ENCODE data around the gene TMEM176A. TPM values are rescaled to one million over a fixed set of nuclear protein-coding genes. Genes with fewer than 3 reads are reported as not detected.
"Not testable (repeated sequence)": the region's sequence is repeated elsewhere in the genome, so short reads cannot be mapped to it uniquely, and the experiment has no call there.

Gene TMEM176A
- total and polyA plus RNA-seq, 4 experiments from 2014 or later = 0.26 to 2.6 (median 1.1) TPM; not detected in 1

DNA sequence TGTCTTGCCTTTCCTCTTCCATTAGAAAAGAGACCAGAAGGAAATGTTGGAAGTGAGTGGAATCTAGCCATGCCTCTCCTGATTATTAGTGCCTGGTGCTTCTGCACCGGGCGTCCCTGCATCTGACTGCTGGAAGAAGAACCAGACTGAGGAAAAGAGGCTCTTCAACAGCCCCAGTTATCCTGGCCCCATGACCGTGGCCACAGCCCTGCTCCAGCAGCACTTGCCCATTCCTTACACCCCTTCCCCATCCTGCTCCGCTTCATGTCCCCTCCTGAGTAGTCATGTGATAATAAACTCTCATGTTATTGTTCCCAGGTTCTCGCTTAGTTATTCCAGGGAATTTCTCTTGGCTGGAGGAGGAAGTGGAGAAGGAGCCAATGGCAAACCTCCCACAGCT lies 4.2 kb downstream of the TMEM176A start:
- Histone ChIP-seq H3K27me3 (ENCODE audit: insufficient read depth, low read length) (peaks cover 24% of the 10 kb centered on the region), H3K4me3 (ENCODE audit: low read length in 2 of 2) (no peak overlapping the region), H3K27ac (ENCODE audit: low read depth, low read length) (no peak overlapping the region), H3K36me3 (ENCODE audit: insufficient read depth, low read length) (no peaks in the 10 kb centered on the region), H3K9me3 (ENCODE audit: control insufficient read depth in 1 of 2, low read length in 2 of 2) (peaks cover 0 to 9% of the 10 kb centered on the region in 2 donors), H3K4me1 (ENCODE audit: insufficient read depth, low read length) (peaks cover 13% of the 10 kb centered on the region)
- POLR2A ChIA-PET (ENCODE audit: partially characterized antibody) = no interaction called here
- CTCF ChIA-PET (ENCODE audit: partially characterized antibody) = no interaction called here
- H3K27me3 Mint-ChIP-seq = peaks cover 39 to 42% of the 10 kb centered on the region in 2 donors
- no peak for DNase-seq
- intact Hi-C loops (cut with micrococcal nuclease) = no loop called here
- peak overlapping the region in 1 of 7 donors; percentile 77 for H3K27ac Mint-ChIP-seq
- peaks cover 0 to 14% (median 4%) of the 10 kb centered on the region in 4 donors for H3K4me1 Mint-ChIP-seq
- peaks cover 0 to 5% of the 10 kb centered on the region in 2 donors for H3K36me3 Mint-ChIP-seq
- peaks cover 0 to 25% (median 20%) of the 10 kb centered on the region in 8 donors for H3K9me3 Mint-ChIP-seq
- no peak overlapping the region for H3K4me3 Mint-ChIP-seq

GRCh38 chr7:150805864-150806263 lies 5.3 kb downstream of the TMEM176A start:
- peaks cover 46 to 53% of the 10 kb centered on the region in 2 donors for H3K27me3 Mint-ChIP-seq
- Histone ChIP-seq H3K9me3 (ENCODE audit: control insufficient read depth in 1 of 2, low read length in 2 of 2) (peaks cover 0 to 9% of the 10 kb centered on the region in 2 donors), H3K27ac (ENCODE audit: low read depth, low read length) (no peak overlapping the region), H3K27me3 (ENCODE audit: insufficient read depth, low read length) (peaks cover 20% of the 10 kb centered on the region), H3K4me3 (ENCODE audit: low read length in 2 of 2) (no peak overlapping the region), H3K36me3 (ENCODE audit: insufficient read depth, low read length) (no peaks in the 10 kb centered on the region), H3K4me1 (ENCODE audit: insufficient read depth, low read length) (peaks cover 8% of the 10 kb centered on the region)
- peaks cover 0 to 25% (median 20%) of the 10 kb centered on the region in 8 donors for H3K9me3 Mint-ChIP-seq
- no peak overlapping the region for H3K27ac Mint-ChIP-seq
- peaks cover 0 to 13% (median 4%) of the 10 kb centered on the region in 4 donors for H3K4me1 Mint-ChIP-seq
- ChIA-PET CTCF (ENCODE audit: partially characterized antibody) (no interaction called here), POLR2A (ENCODE audit: partially characterized antibody) (no interaction called here)
- DNase-seq = no peak
- H3K4me3 Mint-ChIP-seq = no peak overlapping the region
- H3K36me3 Mint-ChIP-seq = peaks cover 0 to 5% of the 10 kb centered on the region in 2 donors
- intact Hi-C loops (cut with micrococcal nuclease) = no loop called here

GRCh38 chr7:150806454-150806853 lies 5.9 kb downstream of the TMEM176A start:
- Mint-ChIP-seq H3K27me3 (peaks cover 46 to 54% of the 10 kb centered on the region in 2 donors), H3K9me3 (peaks cover 0 to 25% (median 20%) of the 10 kb centered on the region in 8 donors), H3K36me3 (peaks cover 0 to 5% of the 10 kb centered on the region in 2 donors), H3K27ac (no peak overlapping the region), H3K4me1 (peaks cover 0 to 7% (median under 1%) of the 10 kb centered on the region in 4 donors), H3K4me3 (no peak overlapping the region)
- no peak overlapping the region for H3K4me3 ChIP-seq (ENCODE audit: low read length in 2 of 2)
- no peaks in the 10 kb centered on the region for H3K36me3 ChIP-seq (ENCODE audit: insufficient read depth, low read length)
- H3K27ac ChIP-seq (ENCODE audit: low read depth, low read length) = no peak overlapping the region
- ChIA-PET CTCF (ENCODE audit: partially characterized antibody) (no interaction called here), POLR2A (ENCODE audit: partially characterized antibody) (no interaction called here)
- peaks cover 0 to 9% of the 10 kb centered on the region in 2 donors for H3K9me3 ChIP-seq (ENCODE audit: control insufficient read depth in 1 of 2, low read length in 2 of 2)
- H3K4me1 ChIP-seq (ENCODE audit: insufficient read depth, low read length) = peaks cover 2% of the 10 kb centered on the region
- peaks cover 15% of the 10 kb centered on the region for H3K27me3 ChIP-seq (ENCODE audit: insufficient read depth, low read length)
- DNase-seq = no peak
- intact Hi-C loops (cut with micrococcal nuclease) = no loop called here

GRCh38 chr7:150806863-150807262 lies 6.3 kb downstream of the TMEM176A start:
- Mint-ChIP-seq H3K27ac (no peak overlapping the region), H3K4me3 (no peak overlapping the region), H3K4me1 (peaks cover 0 to 4% (median 0%) of the 10 kb centered on the region in 4 donors), H3K36me3 (peaks cover 0 to 5% of the 10 kb centered on the region in 2 donors), H3K9me3 (peaks cover 0 to 25% (median 21%) of the 10 kb centered on the region in 8 donors), H3K27me3 (peaks cover 47 to 55% of the 10 kb centered on the region in 2 donors)
- peaks cover 0 to 9% of the 10 kb centered on the region in 2 donors for H3K9me3 ChIP-seq (ENCODE audit: control insufficient read depth in 1 of 2, low read length in 2 of 2)
- H3K4me1 ChIP-seq (ENCODE audit: insufficient read depth, low read length) = no peaks in the 10 kb centered on the region
- POLR2A ChIA-PET (ENCODE audit: partially characterized antibody) = no interaction called here
- no peak for DNase-seq
- H3K27me3 ChIP-seq (ENCODE audit: insufficient read depth, low read length) = peaks cover 11% of the 10 kb centered on the region
- CTCF ChIA-PET (ENCODE audit: partially characterized antibody) = no interaction called here
- no peak overlapping the region for H3K4me3 ChIP-seq (ENCODE audit: low read length in 2 of 2)
- no peak overlapping the region for H3K27ac ChIP-seq (ENCODE audit: low read depth, low read length)
- intact Hi-C loops (cut with micrococcal nuclease) = no loop called here
- H3K36me3 ChIP-seq (ENCODE audit: insufficient read depth, low read length) = no peaks in the 10 kb centered on the region

DNA sequence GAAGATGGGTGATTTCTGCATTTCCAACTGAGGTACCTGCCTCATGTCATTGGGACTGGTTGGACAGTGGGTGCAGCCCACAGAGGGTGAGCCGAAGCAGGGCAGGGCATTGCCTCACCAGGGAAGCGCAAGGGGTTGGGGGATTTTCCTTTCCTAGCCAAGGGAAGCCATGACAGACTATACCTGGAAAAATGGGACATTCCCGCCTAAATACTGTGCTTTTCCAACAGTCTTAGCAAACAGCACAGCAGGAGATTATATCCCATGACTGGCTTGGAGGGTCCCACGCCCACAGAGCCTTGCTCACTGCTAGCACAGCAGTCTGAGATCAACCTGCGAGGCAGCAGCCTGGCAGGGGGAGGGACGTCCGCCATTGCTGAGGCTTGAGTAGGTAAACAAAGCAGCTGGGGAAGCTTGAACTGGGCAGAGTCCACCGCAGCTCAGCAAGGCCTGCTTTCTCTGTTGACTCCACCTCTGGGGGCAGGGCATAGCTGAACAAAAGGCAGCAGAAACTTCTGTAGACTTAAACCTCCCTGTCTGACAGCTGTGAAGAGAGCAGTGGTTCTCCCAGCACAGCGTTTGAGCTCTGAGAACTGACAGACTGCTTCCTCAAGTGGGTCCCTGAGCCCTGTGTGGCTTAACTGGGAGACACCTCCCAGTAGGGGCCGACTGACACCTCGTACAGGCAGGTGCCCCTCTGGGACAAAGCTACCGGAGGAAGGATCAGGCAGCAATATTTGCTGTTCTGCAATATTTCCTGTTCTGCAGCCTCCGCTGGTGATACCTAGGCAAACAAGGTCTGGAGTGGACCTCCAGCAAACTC lies 7.3 kb downstream of the TMEM176A start:
- intact Hi-C loops (cut with micrococcal nuclease); H3K36me3 ChIP-seq (ENCODE audit: insufficient read depth, low read length); H3K27ac Mint-ChIP-seq; H3K9me3 ChIP-seq (ENCODE audit: control insufficient read depth in 1 of 2, low read length in 2 of 2); H3K4me1 Mint-ChIP-seq; H3K4me1 ChIP-seq (ENCODE audit: insufficient read depth, low read length); H3K4me3 Mint-ChIP-seq; H3K36me3 Mint-ChIP-seq; H3K27ac ChIP-seq (ENCODE audit: low read depth, low read length); H3K27me3 ChIP-seq (ENCODE audit: insufficient read depth, low read length); CTCF ChIA-PET (ENCODE audit: partially characterized antibody); DNase-seq; POLR2A ChIA-PET (ENCODE audit: partially characterized antibody); H3K4me3 ChIP-seq (ENCODE audit: low read length in 2 of 2): not testable (repeated sequence)
- Mint-ChIP-seq H3K9me3 (peaks cover 0 to 25% (median 21%) of the 10 kb centered on the region in 8 donors), H3K27me3 (peaks cover 44 to 53% of the 10 kb centered on the region in 2 donors)

- Mint-ChIP-seq H3K27me3 (peaks cover 37 to 55% of the 10 kb centered on the region in 2 donors), H3K4me3 (no peak overlapping the region), H3K27ac (no peak overlapping the region), H3K9me3 (peaks cover 0 to 33% (median 16%) of the 10 kb centered on the region in 8 donors), H3K4me1 (no peaks in the 10 kb centered on the region), H3K36me3 (peaks cover 3 to 4% of the 10 kb centered on the region in 2 donors)
- no peaks in the 10 kb centered on the region for H3K27me3 ChIP-seq (ENCODE audit: insufficient read depth, low read length)
- intact Hi-C loops (cut with micrococcal nuclease) = no loop called here
- ChIA-PET POLR2A (ENCODE audit: partially characterized antibody) (no interaction called here), CTCF (ENCODE audit: partially characterized antibody) (interaction anchor here (0.9 kb wide), 1 partner anchor 36 kb away, joined by 3 read pairs; no protein-coding TSS in a partner anchor)
- H3K36me3 ChIP-seq (ENCODE audit: insufficient read depth, low read length) = no peaks in the 10 kb centered on the region
- H3K27ac ChIP-seq (ENCODE audit: low read depth, low read length) = no peak overlapping the region
- H3K4me3 ChIP-seq (ENCODE audit: low read length in 2 of 2) = no peak overlapping the region
- H3K9me3 ChIP-seq (ENCODE audit: control insufficient read depth in 1 of 2, low read length in 2 of 2) = no peaks in the 10 kb centered on the region
- no peaks in the 10 kb centered on the region for H3K4me1 ChIP-seq (ENCODE audit: insufficient read depth, low read length)
- no peak for DNase-seq
These were observed 13.9 kb downstream of the TMEM176A start for GRCh38 chr7:150814328-150815001.

DNA sequence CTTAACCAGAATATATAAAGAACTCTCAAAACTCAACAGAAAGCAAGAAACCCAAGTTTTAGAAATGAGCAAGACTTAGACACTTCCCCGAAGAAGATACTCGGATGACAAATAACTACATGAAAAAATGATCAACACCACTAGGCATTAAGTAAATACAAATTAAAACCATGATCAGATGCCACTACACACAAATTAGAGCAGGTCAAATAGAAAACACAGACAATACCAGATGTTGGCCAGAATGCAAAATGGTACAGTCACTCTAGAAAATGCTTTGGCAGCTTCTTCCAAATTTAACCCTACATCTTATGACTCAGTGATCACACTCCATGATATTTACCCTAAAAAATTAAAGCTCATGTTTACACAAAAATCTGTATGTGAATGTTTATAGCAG lies 18.4 kb downstream of the TMEM176A start:
- Mint-ChIP-seq H3K4me3 (no peak overlapping the region), H3K9me3 (peaks cover 1 to 32% (median 26%) of the 10 kb centered on the region in 8 donors), H3K27ac (no peak overlapping the region), H3K36me3 (peaks cover 3 to 9% of the 10 kb centered on the region in 2 donors), H3K27me3 (peaks cover 12 to 19% of the 10 kb centered on the region in 2 donors), H3K4me1 (no peaks in the 10 kb centered on the region)
- Histone ChIP-seq H3K4me1 (ENCODE audit: insufficient read depth, low read length) (no peaks in the 10 kb centered on the region), H3K9me3 (ENCODE audit: control insufficient read depth in 1 of 2, low read length in 2 of 2) (no peaks in the 10 kb centered on the region), H3K27ac (ENCODE audit: low read depth, low read length) (no peak overlapping the region), H3K36me3 (ENCODE audit: insufficient read depth, low read length) (no peaks in the 10 kb centered on the region), H3K27me3 (ENCODE audit: insufficient read depth, low read length) (no peaks in the 10 kb centered on the region), H3K4me3 (ENCODE audit: low read length in 2 of 2) (no peak overlapping the region)
- intact Hi-C loops (cut with micrococcal nuclease) = no loop called here
- CTCF ChIA-PET (ENCODE audit: partially characterized antibody) = interaction anchor here (1.0 to 1.8 kb wide), 2 partner anchors 11 to 79 kb away, joined by 3 to 6 read pairs; no protein-coding TSS in a partner anchor
- POLR2A ChIA-PET (ENCODE audit: partially characterized antibody) = no interaction called here
- DNase-seq = no peak
